Activated T-helper 9 cell treated with anti-CD3 and anti-CD28 coated beads, Interleukin-2, amount 50 U/mL, for 16 hours (primary cell): ENCODE data around the gene NFS1.
"Not testable (repeated sequence)": the region's sequence is repeated elsewhere in the genome, so short reads cannot be mapped to it uniquely, and the experiment has no call there.

Experiments used
- DNase-seq: peaks from one replicate; pipeline ENCODE4 v3.0.0-alpha.2; 2020; ENCODE audit warnings: low read depth

NFS1 gene

DNA sequence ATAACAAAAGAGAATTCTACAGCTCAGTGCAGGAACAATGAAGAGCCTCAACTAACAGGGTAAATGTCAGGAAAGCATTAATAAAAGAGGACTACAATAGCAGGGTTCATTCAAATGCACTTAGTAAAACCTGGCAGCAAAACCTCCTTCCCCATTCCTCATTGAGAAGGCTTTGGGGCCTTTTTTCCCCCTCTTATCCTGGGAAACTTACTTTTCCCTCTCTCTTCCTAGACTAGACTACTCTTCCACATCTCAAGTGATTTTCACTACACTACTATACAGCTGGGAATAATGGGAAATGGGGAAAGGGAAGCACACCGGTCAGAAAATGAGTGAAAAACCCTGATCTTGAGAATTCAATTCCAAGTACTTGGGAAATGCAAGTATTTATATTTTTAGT, 10.1 kb upstream of the NFS1 start:
- no peak for DNase-seq

DNA sequence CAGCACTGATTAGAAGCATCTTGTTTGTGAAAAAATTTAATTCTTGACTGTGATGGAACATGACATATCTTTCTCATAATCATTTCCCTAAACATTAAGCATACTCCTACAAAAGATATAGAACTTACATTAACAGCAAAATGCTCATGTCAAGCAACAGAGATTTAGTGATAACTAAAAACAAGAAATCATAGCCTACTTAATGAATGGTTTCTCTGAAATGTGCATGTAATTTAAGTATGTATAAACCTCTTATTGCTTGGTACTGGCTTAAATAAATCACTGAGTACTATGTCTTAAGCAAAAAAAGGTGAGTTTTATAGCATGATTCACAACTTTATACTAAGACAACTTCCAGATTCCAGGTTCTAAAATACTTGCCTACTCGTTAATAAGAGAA, 9.3 kb upstream of the NFS1 start:
- DNase-seq, result no peak

DNA sequence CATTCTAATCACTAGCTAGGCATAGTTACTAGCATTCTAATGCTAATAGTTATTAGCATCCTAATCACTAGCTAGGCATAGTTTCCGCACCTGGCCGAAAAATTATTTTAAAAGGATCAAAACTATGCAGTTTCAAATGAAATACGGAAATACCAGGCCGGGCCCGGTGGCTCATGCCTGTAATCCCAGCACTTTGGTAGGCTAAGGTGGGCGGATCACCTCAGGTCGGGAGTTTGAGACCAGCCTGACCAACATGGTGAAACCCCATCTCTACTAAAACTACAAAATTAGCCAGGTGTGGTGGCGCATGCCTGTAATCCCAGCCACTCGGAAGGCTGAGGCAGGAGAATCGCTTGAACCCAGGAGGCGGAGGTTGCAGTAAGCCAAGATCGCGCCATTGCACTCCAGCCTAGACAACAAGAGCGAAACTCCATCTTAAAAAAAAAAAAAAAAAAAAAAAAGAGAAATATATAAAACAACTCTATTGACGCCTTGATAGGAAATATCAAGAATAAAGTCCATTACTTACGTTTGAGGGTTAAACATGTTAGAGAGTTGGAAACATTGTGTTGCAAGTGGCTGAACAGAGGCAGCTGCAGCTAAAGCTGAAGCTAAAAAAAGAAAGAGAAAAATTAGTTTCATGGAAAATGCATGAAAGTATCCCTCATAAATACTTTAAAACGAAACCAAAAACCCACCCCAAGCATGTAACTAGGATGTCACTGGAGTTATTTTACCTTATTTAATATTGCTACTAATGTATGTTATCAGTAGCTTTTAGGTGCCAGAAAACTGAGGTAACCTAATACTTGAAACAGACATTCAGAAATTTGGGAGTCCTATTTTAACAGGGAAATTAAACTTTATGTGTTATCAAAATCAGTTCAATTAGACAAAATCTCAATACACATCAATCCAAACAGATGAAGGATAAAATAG, 7.7 kb upstream of the NFS1 start:
- DNase-seq, result not testable (repeated sequence)

DNA sequence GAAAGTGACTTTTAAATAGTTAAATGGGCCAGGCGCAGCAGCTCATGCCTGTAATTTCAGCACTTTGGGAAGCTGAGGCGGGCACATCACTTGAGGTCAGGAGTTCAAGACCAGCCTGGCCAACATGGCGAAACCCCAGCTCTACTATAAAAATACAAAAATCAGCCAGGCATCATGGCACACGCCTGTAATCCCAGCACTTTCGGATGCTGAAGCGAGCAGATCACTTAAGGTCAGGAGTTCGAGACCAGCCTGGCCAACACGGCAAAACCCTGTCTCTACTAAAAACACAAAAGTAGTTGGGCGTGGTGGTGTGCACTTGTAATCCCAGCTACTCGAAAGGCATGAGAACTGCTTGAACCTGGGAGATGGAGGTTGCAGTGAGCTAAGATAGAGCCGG, 6.7 kb upstream of the NFS1 start:
- DNase-seq, result not testable (repeated sequence)

DNA sequence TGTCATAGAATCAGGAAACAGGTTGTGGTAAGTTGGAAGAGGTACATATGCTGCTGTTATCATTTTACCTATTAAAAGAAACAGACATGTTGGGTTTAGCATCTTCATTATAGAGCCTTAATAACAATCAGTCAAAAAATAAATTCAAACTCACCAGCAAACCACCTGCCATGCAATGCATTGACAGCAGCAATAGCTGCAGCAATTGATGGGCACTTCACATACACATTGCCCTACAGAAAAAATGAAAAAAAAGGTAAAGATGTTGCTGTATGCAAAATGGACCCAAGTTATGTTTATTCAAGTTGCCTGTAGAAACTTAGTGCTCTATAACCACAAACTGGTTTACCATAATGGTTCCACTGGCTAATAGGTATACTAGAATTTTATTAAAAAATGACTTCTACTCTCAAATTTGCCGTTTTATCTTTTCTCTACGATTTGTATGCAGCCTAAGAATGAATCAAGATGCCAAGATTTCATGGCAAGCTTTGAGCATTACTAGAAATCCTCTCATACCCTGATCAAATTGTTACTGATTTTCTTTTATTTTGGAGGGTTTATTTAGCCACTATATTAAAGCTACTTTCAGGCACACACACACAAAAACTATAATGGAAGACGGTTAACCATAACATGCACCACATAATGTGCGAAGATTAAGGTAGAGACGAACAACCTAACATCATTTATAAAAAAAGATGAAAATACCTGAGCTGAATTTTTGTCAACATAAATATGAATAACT, 5.5 kb upstream of the NFS1 start:
- no peak for DNase-seq

DNA sequence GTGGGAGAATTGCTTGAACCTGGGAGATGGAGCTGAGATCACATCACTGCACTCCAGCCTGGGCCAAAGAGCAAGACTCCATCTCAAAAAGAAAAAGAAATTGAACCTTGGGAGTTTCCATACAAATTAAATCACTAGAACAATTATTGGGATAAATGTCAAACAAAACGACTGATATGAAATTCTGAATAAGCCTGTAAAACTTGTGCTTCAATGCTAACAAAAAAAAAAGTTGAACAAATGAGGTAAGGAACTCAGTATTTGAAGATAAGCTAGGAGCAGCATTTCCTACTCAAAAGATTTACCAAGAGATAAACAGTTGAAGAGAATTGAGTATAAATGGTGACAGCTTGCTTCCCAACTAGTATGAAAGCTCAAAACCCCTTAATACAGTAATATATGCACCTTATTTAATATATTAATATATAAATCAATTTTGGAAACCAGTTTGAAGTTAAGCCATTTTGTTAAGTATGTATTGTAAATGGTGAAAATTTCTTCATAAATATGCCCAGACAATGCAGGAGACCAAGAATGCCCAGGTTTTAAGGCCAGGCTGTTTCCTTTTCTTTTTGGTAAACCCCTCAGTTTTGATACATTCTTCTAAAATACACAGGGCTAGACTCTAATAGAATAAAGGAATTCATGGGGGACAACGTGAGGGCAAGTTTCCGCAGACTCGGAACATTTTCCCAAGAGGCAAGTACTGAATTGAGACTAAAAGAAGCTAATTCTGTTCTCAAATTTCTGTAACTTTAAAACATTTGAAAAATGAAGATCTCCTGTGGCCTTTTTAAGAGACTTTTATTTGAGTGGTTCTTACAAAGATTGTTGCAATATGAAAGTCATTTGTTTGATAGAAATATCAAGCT, 3.9 kb upstream of the NFS1 start:
- no peak for DNase-seq

DNA sequence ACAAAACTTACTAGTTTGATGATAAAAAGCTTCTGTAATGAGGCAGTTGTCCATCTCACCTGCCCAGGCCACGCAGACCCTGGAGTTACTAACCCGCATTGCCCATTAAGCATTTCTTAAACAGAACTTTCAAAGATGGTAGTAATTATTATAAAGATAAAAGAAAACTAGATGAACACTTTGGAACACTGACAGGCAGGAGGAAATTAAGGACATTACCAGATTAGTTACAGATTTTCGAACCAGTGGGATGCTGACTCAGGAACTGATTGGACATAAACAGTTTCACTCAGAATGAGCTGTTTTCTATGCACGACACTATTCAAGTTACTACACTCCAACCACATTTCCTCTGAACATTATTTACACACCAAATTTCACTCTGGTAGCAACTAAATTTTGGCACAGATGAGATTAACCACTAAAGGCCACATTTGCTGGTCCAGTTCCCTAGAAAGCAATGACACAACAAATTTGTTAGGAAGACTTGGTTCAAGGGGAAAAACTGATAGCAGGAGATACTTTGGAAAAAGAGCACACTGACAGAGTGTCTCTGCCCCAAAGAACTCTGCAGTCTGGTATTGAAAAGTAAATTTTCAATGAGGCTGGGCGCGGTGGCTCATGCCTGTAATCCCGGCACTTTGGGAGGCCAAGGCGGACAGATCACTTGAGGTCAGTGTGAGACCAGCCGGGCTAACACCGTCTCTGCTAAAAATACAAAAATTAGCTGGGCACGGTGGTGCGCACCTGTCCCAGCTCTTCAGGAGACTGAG, 3.1 kb upstream of the NFS1 start:
- DNase-seq, result no peak

DNA sequence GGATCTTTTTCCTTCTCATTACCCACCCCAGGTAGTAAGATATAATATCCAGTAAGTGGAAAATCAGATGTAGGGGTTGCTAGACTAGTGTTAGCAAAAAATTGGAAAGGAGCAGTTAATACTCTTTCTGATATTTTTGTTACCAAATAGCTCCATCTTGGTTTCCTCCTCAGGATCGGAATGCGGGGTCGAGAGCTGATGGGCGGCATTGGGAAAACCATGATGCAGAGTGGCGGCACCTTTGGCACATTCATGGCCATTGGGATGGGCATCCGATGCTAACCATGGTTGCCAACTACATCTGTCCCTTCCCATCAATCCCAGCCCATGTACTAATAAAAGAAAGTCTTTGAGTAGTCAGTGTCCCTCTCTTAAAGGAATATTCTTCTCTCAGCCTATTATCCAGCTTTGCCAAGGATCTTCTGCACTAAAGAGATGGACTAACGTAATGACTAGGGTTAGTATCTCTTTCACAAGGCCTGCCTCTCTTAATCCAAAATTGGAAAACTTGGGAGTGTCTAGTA, 1.5 kb upstream of the NFS1 start:
- no peak for DNase-seq

DNA sequence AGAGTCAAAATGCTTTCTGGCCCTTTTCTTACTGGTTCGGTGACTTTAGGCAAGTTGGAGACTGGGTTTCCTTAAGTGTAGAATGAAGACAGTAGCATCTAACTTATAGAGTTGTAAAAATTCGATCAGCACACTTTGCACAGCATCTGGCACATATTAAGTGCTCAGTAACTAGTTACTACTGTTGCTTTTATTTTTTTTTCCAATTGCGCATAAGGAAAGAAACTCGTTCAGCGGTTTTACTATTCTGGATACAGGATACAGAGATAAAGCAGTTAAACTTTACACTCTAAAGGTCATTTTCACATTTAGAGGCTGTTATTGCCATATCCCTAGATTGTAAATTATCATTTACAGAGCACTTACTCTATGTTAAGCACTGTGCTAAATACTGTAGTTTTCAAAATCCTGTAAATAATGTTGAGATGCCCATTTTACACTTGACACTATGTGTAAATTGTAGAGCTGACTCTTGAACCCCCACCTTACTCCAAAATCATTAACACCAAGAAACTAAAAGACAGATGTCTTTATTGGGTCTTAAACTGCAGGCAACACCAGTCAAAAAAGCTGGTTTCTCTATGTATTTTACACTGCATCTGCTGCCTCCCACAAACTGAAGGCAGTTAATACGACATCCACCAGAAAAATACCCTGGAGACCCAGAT, 939 bp upstream of the NFS1 start:
- no peak for DNase-seq

DNA sequence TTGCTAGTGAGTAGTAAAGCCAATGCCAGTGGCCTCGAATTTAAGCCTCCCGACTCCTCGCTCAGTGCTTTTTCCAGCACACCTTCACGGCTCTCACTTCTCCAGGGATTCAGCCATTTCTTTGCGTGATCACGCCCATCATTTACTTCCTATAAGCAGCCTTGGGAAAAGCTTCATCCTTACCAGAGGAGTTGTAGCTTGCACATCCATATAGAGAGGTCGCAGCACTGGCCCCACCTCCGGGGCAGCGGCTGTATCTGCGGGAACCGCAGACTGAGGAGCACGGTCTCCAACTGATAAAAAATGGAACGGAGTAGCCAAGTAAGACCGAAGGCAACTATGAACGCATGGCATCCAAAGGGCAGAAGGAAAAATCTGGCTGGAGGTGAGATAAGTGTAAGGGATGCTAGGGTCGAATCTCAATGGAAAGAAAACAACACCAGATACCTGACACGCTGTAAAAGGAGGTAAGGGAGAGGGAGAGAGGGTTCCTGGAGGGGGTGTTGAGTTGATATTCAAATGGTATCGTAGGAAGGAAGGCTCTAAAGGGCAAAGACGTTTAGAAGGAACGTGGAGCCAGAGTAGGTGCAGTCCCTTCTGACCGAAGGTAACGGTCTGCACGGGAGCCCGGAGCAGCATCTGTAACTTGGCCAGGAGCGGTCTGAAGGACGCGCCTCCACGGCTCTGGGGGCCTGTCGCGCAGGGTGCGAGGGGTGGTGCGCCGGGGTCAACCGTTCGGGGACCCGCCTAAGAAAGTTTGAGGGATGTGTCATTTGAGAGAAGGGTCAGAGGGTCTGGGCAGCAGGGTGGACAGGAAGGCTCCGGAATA, 640 bp downstream of the NFS1 start:
- no peak for DNase-seq

DNA sequence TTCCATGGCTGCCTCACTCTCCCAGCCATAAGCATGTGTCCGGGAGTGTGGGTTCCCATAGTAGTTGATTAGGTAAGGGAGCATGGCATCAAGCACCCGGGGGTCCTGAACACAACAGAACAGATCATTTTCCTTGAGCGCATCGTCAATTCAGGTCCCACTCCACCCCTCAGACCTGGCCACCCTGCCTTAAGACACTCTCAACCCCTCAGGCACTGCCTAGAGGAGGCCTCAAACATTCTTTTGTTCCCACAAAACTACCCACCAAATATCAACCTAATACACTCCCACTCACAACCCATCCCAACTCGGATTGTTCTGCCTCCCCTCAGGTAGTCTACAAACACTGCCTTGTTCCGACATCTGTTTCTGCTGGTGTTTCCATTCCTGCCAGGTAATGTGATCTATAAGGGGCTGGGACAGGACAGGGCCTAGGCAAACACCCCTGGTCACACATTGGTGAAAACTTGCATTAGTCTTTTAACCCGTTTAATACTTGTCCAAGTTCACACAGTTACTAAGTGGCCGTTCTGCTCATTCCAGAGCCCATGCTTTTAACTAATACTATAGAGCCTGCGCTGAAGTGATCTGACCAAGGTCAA, 1.4 kb downstream of the NFS1 start:
- no peak for DNase-seq

DNA sequence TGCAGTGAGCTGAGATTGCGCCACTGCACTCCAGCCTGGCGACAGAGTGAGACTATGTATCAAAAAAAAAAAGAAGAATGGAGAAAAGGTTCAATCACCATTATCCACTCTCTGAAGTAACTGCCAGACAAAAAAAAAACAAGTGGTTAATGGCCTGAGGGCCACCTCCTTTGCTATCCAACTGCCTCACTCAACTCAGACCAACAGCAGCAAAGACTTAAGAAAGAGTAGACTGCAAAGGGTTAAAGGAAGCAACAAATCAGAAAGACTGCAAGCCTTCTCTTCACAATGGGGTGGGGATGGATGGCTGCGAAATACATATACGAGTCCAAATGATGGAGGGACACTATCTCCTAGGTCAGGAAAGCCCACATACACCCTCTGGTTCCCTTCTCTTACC, 3.2 kb downstream of the NFS1 start:
- no peak for DNase-seq

DNA sequence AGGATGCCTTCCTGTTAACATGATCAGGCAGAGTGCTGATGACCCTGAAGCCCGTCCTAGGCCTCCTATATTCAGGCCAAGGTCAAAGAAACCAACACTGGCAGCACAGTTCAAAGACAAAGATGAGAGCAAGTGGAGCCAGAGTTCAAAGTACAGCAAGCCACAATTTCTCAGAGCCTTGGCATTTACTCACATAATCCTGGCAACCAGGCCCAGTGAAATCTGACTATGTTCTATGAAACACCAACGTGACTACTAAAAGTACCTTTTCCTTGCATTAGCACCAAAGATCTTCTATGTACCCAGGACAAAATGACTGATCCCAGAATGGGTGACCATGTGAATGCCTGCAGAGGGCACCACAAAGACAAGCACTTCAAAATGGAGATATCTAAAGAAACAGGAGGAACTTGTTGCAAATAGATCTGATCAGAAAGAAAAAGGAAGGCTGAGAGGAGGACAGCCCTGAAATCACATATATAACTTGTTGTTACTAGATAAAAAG, 3.9 kb downstream of the NFS1 start:
- no peak for DNase-seq

DNA sequence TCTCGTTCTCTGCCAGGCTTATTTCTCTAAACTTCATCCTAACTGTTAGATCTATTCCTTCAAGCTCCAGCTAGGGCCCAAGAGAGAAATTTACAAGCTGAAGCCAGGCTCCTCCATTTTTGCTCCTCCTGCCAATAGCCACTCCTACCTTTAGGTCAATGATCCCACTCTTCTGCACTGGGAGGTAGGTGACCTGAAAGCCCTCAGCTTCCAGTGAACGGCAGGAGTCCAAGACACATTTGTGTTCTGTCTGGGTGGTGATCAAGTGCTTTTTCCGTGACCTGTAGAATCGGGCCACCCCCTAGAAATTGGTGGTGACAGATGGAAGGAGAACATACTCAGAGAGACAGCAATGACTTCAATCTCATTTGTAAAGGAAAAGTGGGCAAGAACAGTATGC, 8.9 kb downstream of the NFS1 start:
- DNase-seq, result no peak

DNA sequence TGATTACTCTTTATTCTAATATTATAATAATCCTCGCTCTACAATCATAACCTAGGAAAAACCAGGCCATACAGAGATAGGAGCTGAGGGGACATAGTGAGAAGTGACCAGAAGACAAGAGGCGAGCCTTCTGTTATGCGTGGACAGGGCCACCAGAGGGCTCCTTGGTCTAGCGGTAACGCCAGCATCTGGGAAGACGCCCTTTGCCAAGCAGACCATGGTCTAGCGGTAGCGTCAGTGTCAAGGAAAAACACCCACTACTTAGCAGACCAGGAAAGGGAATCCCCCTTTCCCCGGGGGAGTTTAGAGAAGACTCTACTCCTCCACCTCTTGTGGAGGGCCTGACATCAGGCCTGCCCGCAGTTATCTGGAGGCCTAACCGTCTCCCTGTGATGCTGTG, 12.3 kb downstream of the NFS1 start:
- DNase-seq, result not testable (repeated sequence)

DNA sequence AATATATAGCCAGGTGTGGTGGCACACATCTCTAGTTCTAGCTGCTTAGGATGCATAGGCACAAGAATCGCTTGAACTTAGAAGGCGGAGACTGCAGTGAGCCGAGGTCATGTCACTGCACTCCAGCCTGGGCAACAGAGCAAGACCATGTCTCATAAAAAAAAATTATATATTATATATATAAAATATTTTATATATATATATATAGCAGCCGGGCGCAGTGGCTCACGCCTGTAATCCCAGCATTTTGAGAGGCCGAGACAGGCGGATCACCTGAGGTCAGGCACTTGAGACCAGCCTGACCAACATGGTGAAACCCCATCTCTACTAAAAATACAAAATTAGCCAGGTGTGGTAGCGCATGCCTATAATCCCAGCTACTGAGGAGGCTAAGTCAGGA, 13.8 kb downstream of the NFS1 start:
- not testable (repeated sequence) for DNase-seq

DNA sequence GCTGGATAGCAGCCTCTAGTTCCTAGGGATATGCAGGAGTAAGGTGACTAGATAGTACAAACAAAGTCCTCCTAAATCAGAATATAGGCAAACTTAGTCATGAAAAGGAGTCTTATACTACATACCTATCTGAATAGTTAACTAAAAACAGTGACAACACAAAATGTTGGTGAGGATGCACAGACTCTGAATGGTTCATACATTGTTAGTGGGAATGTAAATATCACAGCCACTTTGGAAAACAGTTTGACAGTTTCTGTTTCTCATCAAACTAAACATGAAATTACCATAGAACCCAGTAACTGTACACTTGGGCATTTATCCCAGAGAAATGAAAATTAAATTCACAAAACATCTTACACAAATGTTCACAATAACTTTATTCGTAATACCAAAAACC, 17.2 kb downstream of the NFS1 start:
- no peak for DNase-seq

DNA sequence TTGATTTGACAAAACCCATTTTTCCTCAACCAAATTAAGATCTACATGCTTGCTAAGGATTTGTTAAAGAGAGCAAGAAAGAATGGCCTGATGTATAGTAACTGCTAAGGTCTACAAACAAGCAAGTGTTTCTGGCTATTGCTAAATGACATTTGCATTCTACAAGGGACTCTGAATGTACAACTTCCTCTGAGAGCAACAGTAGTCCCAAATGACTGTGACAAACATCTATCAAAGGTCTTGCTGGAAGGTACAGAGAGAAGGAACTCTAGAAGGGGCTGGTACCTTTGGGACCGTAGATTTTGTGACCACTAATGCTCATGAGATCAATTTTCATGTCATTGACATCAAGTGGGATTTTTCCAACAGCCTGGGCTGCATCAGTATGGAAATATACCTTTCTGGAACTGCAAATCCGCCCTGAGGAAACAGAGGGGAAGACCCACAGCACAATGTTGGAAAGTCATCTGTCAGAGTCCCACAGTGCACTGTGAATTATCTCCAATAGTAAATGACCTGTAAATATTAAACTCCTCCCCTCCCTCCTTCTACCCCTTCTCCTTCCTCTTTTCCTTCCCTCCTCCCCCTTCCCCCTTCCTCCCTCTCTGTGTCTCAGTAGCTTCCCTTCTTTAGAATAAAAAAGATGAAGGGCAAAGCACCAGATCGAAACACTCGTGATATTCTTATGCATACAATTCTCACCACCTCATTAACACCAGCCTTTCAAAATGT, 18.5 kb downstream of the NFS1 start:
- no peak for DNase-seq

DNA sequence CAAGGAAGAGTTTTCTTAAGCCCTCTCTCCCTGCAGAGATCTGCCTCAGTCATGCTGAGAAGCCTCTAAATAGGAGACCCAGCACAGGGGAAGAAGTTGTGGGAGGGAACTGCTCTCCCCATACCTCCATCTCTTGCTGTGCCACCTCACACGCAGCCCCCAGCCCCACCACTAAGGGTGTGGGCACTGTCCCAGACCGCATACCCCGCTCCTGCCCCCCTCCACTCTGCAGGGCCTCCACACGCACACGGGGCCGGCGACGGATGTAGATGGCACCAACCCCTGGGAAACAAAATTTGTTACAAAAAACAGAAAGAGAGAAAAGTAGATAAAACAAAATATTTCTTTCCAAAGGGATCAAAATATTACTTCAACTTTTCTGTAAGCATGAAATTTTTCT, 24.2 kb downstream of the NFS1 start:
- DNase-seq, result no peak
